Colonic mucosa (tissue), 4 donors: ENCODE data around the gene ZNF497. TPM values are rescaled to one million over a fixed set of nuclear protein-coding genes. Genes with fewer than 3 reads are reported as not detected.

Experiments
- DNase-seq: peaks from one replicate; pipeline ENCODE4 v3.0.0-alpha.2; 2020
- H3K27ac ChIP-seq: fragments of 200-600 bp; one replicate; pipeline ENCODE4 v1.8.0; 2021
- H3K27me3 ChIP-seq: fragments of 200-600 bp; one replicate; pipeline ENCODE4 v1.8.0; 2021
- H3K36me3 ChIP-seq: fragments of 200-600 bp; one replicate; pipeline ENCODE4 v1.8.0; 2021
- H3K4me1 ChIP-seq: fragments of 200-600 bp; one replicate; pipeline ENCODE4 v1.8.0; 2021; ENCODE audit warnings: mild to moderate bottlenecking
- H3K4me3 ChIP-seq: fragments of 200-600 bp; one replicate; pipeline ENCODE4 v1.8.0; 2021
- H3K9ac ChIP-seq, 2 donors: one replicate each; pipeline ENCODE4 v1.7.0; 2013; ENCODE audit warnings: control low read depth in 2 of 2, low read depth in 2 of 2, low read length in 2 of 2
- H3K9me3 ChIP-seq: fragments of 200-600 bp; one replicate; pipeline ENCODE4 v1.8.0; 2021
- intact Hi-C: fragments of 100-400 bp; cut with DNase I; formaldehyde crosslinking; loops from one replicate; pipeline ENCODE4 v1.14.1; 2022
- total RNA-seq, 2 donors: library from RNA; stranded (reverse); fragmentation: NEBNext Ultra II Directional in 1 of 2; extraction: Animal tissue kit (Norgen Biotek cat#: 25700) in 1 of 2; gene quantifications; one replicate each; pipeline ENCODE4 v1.2.1, GENCODE V29; 2021
- TF ChIP-seq, protein P1 (sequence below): fragments of 200-600 bp; IDR thresholded peaks from one replicate; pipeline ENCODE4 v1.8.0; 2022; ENCODE audit warnings: antibody characterized with exemption, mild to moderate bottlenecking
- donor health status: healthy.
- donor health status: DM: no; HTN: no; CAD: no.
- donor health status: DM: no; HTN: no; CAD: no.

Gene ZNF497
- total RNA-seq, 2 donors from 2014 or later, result 0.98 to 1.9 TPM

DNA sequence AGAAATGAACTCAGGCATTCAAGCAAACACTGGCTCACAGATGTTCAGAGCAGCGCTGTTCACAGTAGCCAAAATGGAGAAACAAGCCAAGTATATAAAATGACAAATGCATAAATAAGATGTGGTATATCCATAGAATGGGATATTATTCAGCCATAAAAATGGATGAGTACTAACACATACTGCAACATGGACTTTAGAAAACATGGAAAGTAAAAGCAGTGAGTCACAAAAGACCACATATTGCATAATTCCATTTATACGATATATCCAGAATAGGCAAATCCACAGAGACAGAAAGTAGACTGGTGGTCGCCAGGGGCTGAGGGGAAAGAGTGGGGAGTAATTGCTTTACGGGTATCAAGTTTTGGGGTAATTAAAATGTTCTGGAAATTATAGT, 11.6 kb upstream of the ZNF497 start:
- DNase-seq, result no peak
- H3K9me3 ChIP-seq, result no peaks in the 10 kb centered on the region
- peaks cover under 1% of the 10 kb centered on the region for H3K4me1 ChIP-seq
- no peak overlapping the region for H3K9ac ChIP-seq
- TF ChIP-seq, protein P1, sequence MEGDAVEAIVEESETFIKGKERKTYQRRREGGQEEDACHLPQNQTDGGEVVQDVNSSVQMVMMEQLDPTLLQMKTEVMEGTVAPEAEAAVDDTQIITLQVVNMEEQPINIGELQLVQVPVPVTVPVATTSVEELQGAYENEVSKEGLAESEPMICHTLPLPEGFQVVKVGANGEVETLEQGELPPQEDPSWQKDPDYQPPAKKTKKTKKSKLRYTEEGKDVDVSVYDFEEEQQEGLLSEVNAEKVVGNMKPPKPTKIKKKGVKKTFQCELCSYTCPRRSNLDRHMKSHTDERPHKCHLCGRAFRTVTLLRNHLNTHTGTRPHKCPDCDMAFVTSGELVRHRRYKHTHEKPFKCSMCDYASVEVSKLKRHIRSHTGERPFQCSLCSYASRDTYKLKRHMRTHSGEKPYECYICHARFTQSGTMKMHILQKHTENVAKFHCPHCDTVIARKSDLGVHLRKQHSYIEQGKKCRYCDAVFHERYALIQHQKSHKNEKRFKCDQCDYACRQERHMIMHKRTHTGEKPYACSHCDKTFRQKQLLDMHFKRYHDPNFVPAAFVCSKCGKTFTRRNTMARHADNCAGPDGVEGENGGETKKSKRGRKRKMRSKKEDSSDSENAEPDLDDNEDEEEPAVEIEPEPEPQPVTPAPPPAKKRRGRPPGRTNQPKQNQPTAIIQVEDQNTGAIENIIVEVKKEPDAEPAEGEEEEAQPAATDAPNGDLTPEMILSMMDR, result no peak
- intact Hi-C loops, result no loop called here
- no peaks in the 10 kb centered on the region for H3K36me3 ChIP-seq
- no peak overlapping the region for H3K27ac ChIP-seq
- no peaks in the 10 kb centered on the region for H3K27me3 ChIP-seq
- no peak overlapping the region for H3K4me3 ChIP-seq

DNA sequence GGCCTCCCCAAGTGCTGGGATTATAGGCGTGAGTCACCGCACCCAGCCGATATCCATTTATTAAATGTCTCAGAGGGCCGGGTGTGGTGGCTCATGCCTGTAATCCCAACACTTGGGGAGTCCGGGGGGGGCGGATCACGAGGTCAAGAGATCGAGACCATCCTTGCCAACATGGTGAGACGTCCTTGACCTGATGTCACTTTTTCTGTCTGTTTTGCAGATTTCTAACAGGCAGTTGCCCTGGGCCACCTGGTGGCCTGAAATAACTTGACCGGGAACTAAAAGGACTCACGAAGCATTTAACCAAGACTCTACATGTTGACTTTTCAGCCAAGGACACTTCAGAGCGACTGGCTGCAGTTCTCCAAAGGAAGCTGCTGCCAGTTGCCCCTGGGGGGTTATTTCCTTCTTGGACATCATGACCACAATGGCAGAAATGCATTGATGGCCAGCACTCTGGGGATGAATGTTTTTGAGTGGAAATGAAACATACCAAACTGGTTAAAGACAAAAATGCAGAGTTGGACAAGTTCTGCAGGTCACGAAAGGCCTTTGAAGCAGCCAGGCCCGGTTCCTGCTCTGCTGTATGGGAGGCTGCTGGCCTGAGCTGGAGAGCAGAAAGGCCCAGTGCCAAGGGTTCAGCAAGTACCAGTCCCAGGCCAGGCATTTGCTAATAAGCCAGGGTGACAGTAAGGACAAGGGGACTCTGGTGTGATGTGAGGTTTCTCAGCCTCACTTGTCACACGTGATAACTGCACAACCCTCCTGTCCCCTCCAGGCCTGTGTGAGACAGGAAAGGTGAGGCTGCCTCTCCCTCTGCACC, 10.0 kb upstream of the ZNF497 start:
- H3K4me1 ChIP-seq, result no peaks in the 10 kb centered on the region
- no peaks in the 10 kb centered on the region for H3K27me3 ChIP-seq
- H3K9ac ChIP-seq, result no peak overlapping the region
- no peak overlapping the region for H3K27ac ChIP-seq
- intact Hi-C loops, result no loop called here
- H3K36me3 ChIP-seq, result no peaks in the 10 kb centered on the region
- DNase-seq, result no peak
- no peaks in the 10 kb centered on the region for H3K9me3 ChIP-seq
- no peak overlapping the region for H3K4me3 ChIP-seq
- TF ChIP-seq, protein P1, result no peak

GRCh38 chr19:58368561-58369360, 6.2 kb upstream of the ZNF497 start:
- intact Hi-C loops, result no loop called here
- no peaks in the 10 kb centered on the region for H3K4me1 ChIP-seq
- H3K9me3 ChIP-seq, result no peaks in the 10 kb centered on the region
- no peak overlapping the region for H3K9ac ChIP-seq
- H3K27me3 ChIP-seq, result no peaks in the 10 kb centered on the region
- H3K27ac ChIP-seq, result no peak overlapping the region
- DNase-seq, result no peak
- no peak overlapping the region for H3K4me3 ChIP-seq
- TF ChIP-seq, protein P1, result no peak
- no peaks in the 10 kb centered on the region for H3K36me3 ChIP-seq

GRCh38 chr19:58367698-58368454, 5.3 kb upstream of the ZNF497 start:
- Histone ChIP-seq H3K9me3 (no peaks in the 10 kb centered on the region), H3K9ac (no peak overlapping the region), H3K27me3 (no peaks in the 10 kb centered on the region), H3K27ac (no peak overlapping the region), H3K36me3 (no peaks in the 10 kb centered on the region), H3K4me1 (no peaks in the 10 kb centered on the region), H3K4me3 (no peak overlapping the region)
- TF ChIP-seq, protein P1, result no peak
- intact Hi-C loops, result no loop called here
- no peak for DNase-seq
